ENCODE measurements around the gene APOBEC3F.

DNA sequence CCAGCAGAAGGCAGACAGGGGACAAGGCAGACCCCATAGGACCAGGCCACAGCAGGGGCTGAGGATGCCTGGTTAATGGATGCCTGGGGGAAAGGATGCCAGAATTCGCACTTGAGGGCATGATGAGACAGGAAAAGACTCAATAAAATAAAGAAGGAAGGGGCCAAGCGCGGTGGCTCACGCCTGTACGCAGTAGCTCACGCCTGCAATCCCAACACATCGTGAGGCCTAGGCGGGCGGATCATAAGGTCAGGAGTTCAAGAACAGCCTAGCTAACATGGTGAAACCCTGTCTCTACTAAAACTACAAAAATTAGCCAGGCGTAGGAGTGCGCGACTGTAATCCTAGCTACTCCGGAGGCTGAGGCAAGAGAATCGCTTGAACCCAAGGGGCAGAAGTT, 10.0 kb upstream of the APOBEC3F start:
- no peak for TF ChIP-seq POLR2A (IDR thresholded peaks at IDR 0.05)
- no peak for TF ChIP-seq CTCF (IDR thresholded peaks at IDR 0.05 in 4 of 5, conservative IDR thresholded peaks at IDR 0.05 in 1 of 5)
